A549 (cell line): ENCODE results near the gene WDFY2. TPM values are rescaled to one million over a fixed set of nuclear protein-coding genes. Genes with fewer than 3 reads are reported as not detected.

Source experiments
- ATAC-seq, 2 experiments: fragments of 200-7000 bp in 1 of 2; fragments of >200 bp in 1 of 2; cut with Nextera tagmentation in 1 of 2; cut with Tn5 transposase in 1 of 2; 3 replicates each; pipeline versions ENCODE4 v1.8.0 to v1.9.1; 2018 to 2020; ENCODE audit warnings: mild to moderate bottlenecking in 1 of 2, moderate library complexity in 1 of 2
- CTCF ChIA-PET: fragments of 300-600 bp; sonication (Branson Sonifier 250); formaldehyde crosslinking; extraction: SDS; loops from one replicate; lab custom pipeline; 2021; ENCODE audit warnings: antibody characterized with exemption, inconsistent platforms; lab: Yijun Ruan, JAX
- POLR2A ChIA-PET: fragments of 350-600 bp; formaldehyde crosslinking; extraction: SDS; loops from one replicate; lab custom pipeline; 2021; ENCODE audit warnings: antibody characterized with exemption, inconsistent platforms; lab: Yijun Ruan, JAX
- DNase-seq, 2 experiments: peaks; one replicate each; pipeline versions ENCODE4 v3.0.0 to v3.0.0-alpha.2; 2011 to 2016; ENCODE audit warnings: low read depth in 1 of 2, low spot score in 1 of 2
- FAIRE-seq: peaks from 2 replicates; lab custom pipeline; 2011; peaks lifted over from hg19 to GRCh38; lab: Jason Lieb, UNC
- H3K27ac ChIP-seq, 2 experiments: fragments of >200 bp; sonication (Bioruptor Twin); formaldehyde crosslinking; 3 replicates each; pipeline ENCODE4 v1.5.1; 2016 to 2017
- H3K4me1 ChIP-seq: fragments of >200 bp; sonication (Bioruptor Twin); formaldehyde crosslinking; 3 replicates; pipeline ENCODE4 v1.6.1; 2016
- H3K4me2 ChIP-seq: fragments of >200 bp; sonication (Bioruptor Twin); formaldehyde crosslinking; 3 replicates; pipeline ENCODE4 v1.6.1; 2016
- H3K4me3 ChIP-seq: fragments of >200 bp; sonication (Bioruptor Twin); formaldehyde crosslinking; 3 replicates; pipeline ENCODE4 v1.5.1; 2016
- H3K9me3 ChIP-seq: fragments of >200 bp; sonication (Bioruptor Twin); formaldehyde crosslinking; 3 replicates; pipeline ENCODE4 v1.6.1; 2016
- ATOH8 ChIP-seq: fragments of 250-450 bp; sonication (Bioruptor Pico); IDR thresholded peaks from 2 replicates; pipeline ENCODE4 v1.5.0; 2020; ENCODE audit warnings: low read depth, mild to moderate bottlenecking, moderate library complexity
- BHLHE40 ChIP-seq: IDR thresholded peaks from 2 replicates; pipeline ENCODE4 v1.6.1; 2012; ENCODE audit warnings: low read depth, low read length, inconsistent platforms
- CBX8 ChIP-seq: fragments of 200-600 bp; sonication (generic); IDR thresholded peaks from 2 replicates; pipeline ENCODE4 v1.6.1; 2016
- CTCF ChIP-seq: fragments of >200 bp; sonication (Bioruptor Twin); formaldehyde crosslinking; IDR thresholded peaks from 3 replicates; pipeline ENCODE4 v1.5.1; 2016
- EP300 ChIP-seq, 2 experiments: fragments of >200 bp; sonication (Bioruptor Twin); formaldehyde crosslinking; IDR thresholded peaks; 2 replicates in 1 of 2; 3 replicates in 1 of 2; pipeline ENCODE4 v1.6.1; 2016 to 2017
- FOXS1 ChIP-seq: fragments of 250-450 bp; sonication (Bioruptor Pico); IDR thresholded peaks from 2 replicates; pipeline ENCODE4 v1.5.0; 2020; ENCODE audit warnings: mild to moderate bottlenecking, moderate library complexity
- HDAC2 ChIP-seq: fragments of 200-600 bp; sonication (generic); IDR thresholded peaks from 2 replicates; pipeline ENCODE4 v1.6.1; 2016
- HES2 ChIP-seq: fragments of >200 bp; sonication (Bioruptor Twin); formaldehyde crosslinking; IDR thresholded peaks from 2 replicates; pipeline ENCODE4 v1.6.1; 2016
- HOXB13 ChIP-seq: fragments of 250-450 bp; sonication (Bioruptor Pico); IDR thresholded peaks from 2 replicates; pipeline ENCODE4 v1.5.0; 2020; ENCODE audit warnings: low read depth, mild to moderate bottlenecking, moderate library complexity
- HOXB5 ChIP-seq: fragments of 250-450 bp; sonication (Bioruptor Pico); IDR thresholded peaks from 2 replicates; pipeline ENCODE4 v1.5.0; 2020; ENCODE audit warnings: mild to moderate bottlenecking, moderate library complexity
- JUN ChIP-seq, 2 experiments: fragments of >200 bp; sonication (Bioruptor Twin); formaldehyde crosslinking; IDR thresholded peaks; 2 replicates in 1 of 2; 3 replicates in 1 of 2; pipeline ENCODE4 v1.6.1; 2016 to 2017
- JUNB ChIP-seq: fragments of >200 bp; sonication (Bioruptor Twin); formaldehyde crosslinking; IDR thresholded peaks from 2 replicates; pipeline ENCODE4 v1.6.1; 2016
- MAFK ChIP-seq: fragments of 450-650 bp; IDR thresholded peaks from 2 replicates; pipeline ENCODE4 v1.6.1; 2014; ENCODE audit not compliant: partially characterized antibody
- MAX ChIP-seq: IDR thresholded peaks from 2 replicates; pipeline ENCODE4 v1.6.1; 2012
- MAZ ChIP-seq: fragments of 150-350 bp; IDR thresholded peaks from 2 replicates; pipeline ENCODE4 v1.6.1; 2014; ENCODE audit warnings: antibody characterized with exemption, low read depth, low read length, borderline replicate concordance
- PBX3 ChIP-seq: IDR thresholded peaks from 2 replicates; pipeline ENCODE4 v1.6.1; 2012
- POLR2AphosphoS2 ChIP-seq: conservative IDR thresholded peaks from 2 replicates; pipeline ENCODE4 v1.6.1; 2012; ENCODE audit warnings: low read length, improper control_type of control experiment, inconsistent platforms
- RAD21 ChIP-seq, 2 experiments: fragments of >200 bp in 1 of 2; sonication (Bioruptor Twin) in 1 of 2; formaldehyde crosslinking in 1 of 2; IDR thresholded peaks in 1 of 2; conservative IDR thresholded peaks in 1 of 2; 2 replicates in 1 of 2; 3 replicates in 1 of 2; pipeline ENCODE4 v1.6.1; 2012 to 2018; ENCODE audit warnings: inconsistent platforms in 1 of 2
- RNF2 ChIP-seq: fragments of 200-600 bp; sonication (generic); IDR thresholded peaks from 2 replicates; pipeline ENCODE4 v1.6.1; 2016; ENCODE audit warnings: low read depth, mild to moderate bottlenecking, antibody characterized with exemption, moderate library complexity, borderline replicate concordance
- SMC3 ChIP-seq: fragments of >200 bp; sonication (Bioruptor Twin); formaldehyde crosslinking; IDR thresholded peaks from 3 replicates; pipeline ENCODE4 v1.6.1; 2018; ENCODE audit warnings: inconsistent platforms
- SREBF2 ChIP-seq: fragments of 450-650 bp; IDR thresholded peaks from 2 replicates; pipeline ENCODE4 v1.6.1; 2014; ENCODE audit warnings: mild to moderate bottlenecking, moderate library complexity
- TFCP2L1 ChIP-seq: fragments of 250-450 bp; sonication (Bioruptor Pico); IDR thresholded peaks from 2 replicates; pipeline ENCODE4 v1.5.0; 2021; ENCODE audit warnings: mild to moderate bottlenecking
- USF2 ChIP-seq: fragments of 450-650 bp; IDR thresholded peaks from 2 replicates; pipeline ENCODE4 v1.6.1; 2014; ENCODE audit warnings: antibody characterized with exemption
- ZC3H11A ChIP-seq: fragments of 450-650 bp; IDR thresholded peaks from 2 replicates; pipeline ENCODE4 v1.6.1; 2014; ENCODE audit warnings: antibody characterized with exemption, mild to moderate bottlenecking
- ZSCAN20 ChIP-seq: fragments of 250-450 bp; sonication (Bioruptor Pico); IDR thresholded peaks from 2 replicates; pipeline ENCODE4 v1.8.0; 2022; ENCODE audit warnings: mild to moderate bottlenecking, moderate library complexity
- WGBS: methylation state at CpG from one replicate; pipeline ENCODE4 v1.1.6; 2017; ENCODE audit errors: missing lambda C conversion rate; 5-methylcytosine and 5-hydroxymethylcytosine counted together
- polyA plus RNA-seq, 4 experiments: library from polyadenylated mRNA; depleted of rRNA in 3 of 4; stranded (reverse); fragments of >200 nt; fragmentation: RNase III in 1 of 4; extraction: RNeasy Plus Mini Kit Qiagen cat#74134 plus additional on column Dnase treatment in 1 of 4; gene quantifications; 2 replicates in 3 of 4; 3 replicates in 1 of 4; pipeline ENCODE4 v1.2.3, GENCODE V29; 2011 to 2017

WDFY2 gene
- polyA plus RNA-seq, 2 of the 4 experiments (the other 2 are of a cell fraction) = 5.2 to 8.5 TPM

GRCh38 chr13:51623473-51623872 lies 39.2 kb downstream of the WDFY2 start (continued):
- TF ChIP-seq FOXS1 (CRISPR knock-in tag) = no peak
- no peak for TF ChIP-seq MAX
- no peak for TF ChIP-seq HOXB5
- TF ChIP-seq EP300 (IDR thresholded peaks at IDR 0.05) = no peak
- no peak for TF ChIP-seq HOXB13 (CRISPR knock-in tag)

- 96% methylated on average over 1 of the region's 1 CpG for WGBS
- no peak for ATAC-seq
- CTCF ChIA-PET = interaction anchor here (1.0 kb wide), 1 partner anchor 107 kb away, joined by 3 read pairs; no protein-coding TSS in a partner anchor
Measured at GRCh38 chr13:51624207-51624606, 39.9 kb downstream of the WDFY2 start.

GRCh38 chr13:51624695-51625345 lies 40.6 kb downstream of the WDFY2 start:
- CTCF ChIA-PET = interaction anchor here (1.0 kb wide), 1 partner anchor 107 kb away, joined by 3 read pairs; no protein-coding TSS in a partner anchor
- no peak overlapping the region for H3K4me3 ChIP-seq
- ATAC-seq (no peak), FAIRE-seq (no peak), DNase-seq (no peak)
- POLR2A ChIA-PET = interaction anchor here (1.0 kb wide), 1 partner anchor 172 kb away, joined by 3 read pairs; no protein-coding TSS in a partner anchor
- 81% methylated on average over 3 of the region's 3 CpGs for WGBS
- H3K4me1 ChIP-seq = peaks cover 17% of the 10 kb centered on the region
- no peak overlapping the region for H3K4me2 ChIP-seq
- H3K27ac ChIP-seq = no peak overlapping the region
- no peaks in the 10 kb centered on the region for H3K9me3 ChIP-seq
- no peak for TF ChIP-seq POLR2AphosphoS2
- TF ChIP-seq SMC3 = no peak
- no peak for TF ChIP-seq JUN (IDR thresholded peaks at IDR 0.05)
- TF ChIP-seq MAZ = no peak
- TF ChIP-seq TFCP2L1 (CRISPR knock-in tag) = no peak
- no peak for TF ChIP-seq ZC3H11A
- no peak for TF ChIP-seq CBX8
- TF ChIP-seq RAD21 (conservative IDR thresholded peaks at IDR 0.05 in 1 of 2, IDR thresholded peaks at IDR 0.05 in 1 of 2) = no peak
- no peak for TF ChIP-seq HES2
- no peak for TF ChIP-seq SREBF2
- no peak for TF ChIP-seq HDAC2
- no peak for TF ChIP-seq ZSCAN20
- TF ChIP-seq MAFK = no peak

More at GRCh38 chr13:51624207-51624606, 39.9 kb downstream of the WDFY2 start:
- DNase-seq (no peak), FAIRE-seq (no peak)
- no peak for TF ChIP-seq BHLHE40
- no peak for TF ChIP-seq ATOH8
- no peak for TF ChIP-seq SMC3
- TF ChIP-seq CTCF = no peak
- no peak for TF ChIP-seq RNF2
- TF ChIP-seq USF2 = no peak
- TF ChIP-seq JUNB = no peak
- no peak for TF ChIP-seq PBX3
- POLR2A ChIA-PET = no interaction called here
- Histone ChIP-seq H3K4me2 (no peak overlapping the region), H3K9me3 (no peaks in the 10 kb centered on the region), H3K27ac (no peak overlapping the region), H3K4me3 (no peak overlapping the region), H3K4me1 (peaks cover 17% of the 10 kb centered on the region)
